SK-N-SH (cell line): ENCODE results near the gene TCHHL1. TPM values are rescaled to one million over a fixed set of nuclear protein-coding genes. Genes with fewer than 3 reads are reported as not detected.

Experiments used
- CTCF ChIA-PET: fragments of 300-600, 350-600 bp; formaldehyde crosslinking; extraction: SDS; loops from one replicate; lab custom pipeline; 2021; lab: Yijun Ruan, JAX
- POLR2A ChIA-PET: fragments of 350-600 bp; sonication (Branson Sonifier 250); formaldehyde crosslinking; extraction: SDS; loops from one replicate; lab custom pipeline; 2020; ENCODE audit warnings: antibody characterized with exemption, inconsistent platforms; lab: Yijun Ruan, JAX
- DNase-seq: peaks from one replicate; pipeline ENCODE4 v3.0.0; 2012
- H2AFZ ChIP-seq: fragments of 200-600 bp; sonication (generic); 2 replicates; pipeline ENCODE4 v1.8.1; 2016; ENCODE audit warnings: antibody characterized with exemption, mild to moderate bottlenecking, low read depth
- H3F3A ChIP-seq: fragments of 200-600 bp; sonication (generic); replicated peaks from 2 replicates; pipeline ENCODE3; 2016; ENCODE audit warnings: antibody characterized with exemption, mild to moderate bottlenecking; ENCODE audit not compliant: insufficient read depth
- H3K27ac ChIP-seq, 2 experiments: fragments of 200-500 bp in 1 of 2; fragments of 200-600 bp in 1 of 2; sonication (Bioruptor generic) in 1 of 2; sonication (generic), shearing (Covaris generic) in 1 of 2; 2 replicates each; pipeline versions ENCODE4 v1.5.1 to v1.6.1; 2014 to 2016; ENCODE audit warnings: low read depth in 2 of 2, inconsistent platforms in 1 of 2, low read length in 1 of 2, mild to moderate bottlenecking in 1 of 2, mixed read lengths in 1 of 2
- H3K27me3 ChIP-seq: fragments of 200-600 bp; sonication (generic), shearing (Covaris generic); 2 replicates; pipeline ENCODE4 v1.6.1; 2016; ENCODE audit warnings: mixed run types; ENCODE audit not compliant: insufficient read depth
- H3K36me3 ChIP-seq, 2 experiments: fragments of 200-500 bp in 1 of 2; fragments of 200-600 bp in 1 of 2; sonication (Bioruptor generic) in 1 of 2; sonication (generic) in 1 of 2; replicated peaks in 1 of 2; 2 replicates each; pipeline versions ENCODE3 to v1.5.1; 2014 to 2016; ENCODE audit warnings: low read length in 1 of 2, mild to moderate bottlenecking in 1 of 2; ENCODE audit not compliant: insufficient read depth in 2 of 2, control insufficient read depth in 1 of 2
- H3K4me1 ChIP-seq, 2 experiments: fragments of 200-500 bp in 1 of 2; fragments of 200-600 bp in 1 of 2; sonication (Bioruptor generic) in 1 of 2; sonication (generic), shearing (Covaris generic) in 1 of 2; 2 replicates each; pipeline versions ENCODE4 v1.5.1 to v1.6.1; 2014 to 2016; ENCODE audit warnings: low read depth in 1 of 2, low read length in 1 of 2, mixed run types in 1 of 2; ENCODE audit not compliant: insufficient read depth in 2 of 2, control insufficient read depth in 1 of 2
- H3K4me2 ChIP-seq: fragments of 200-600 bp; sonication (generic), shearing (Covaris generic); 2 replicates; pipeline ENCODE4 v1.6.1; 2017; ENCODE audit warnings: mixed run types
- H3K4me3 ChIP-seq, 2 experiments: fragments of 200-500 bp in 1 of 2; fragments of 200-600 bp in 1 of 2; sonication (Bioruptor generic) in 1 of 2; sonication (generic), shearing (Covaris generic) in 1 of 2; 2 replicates each; pipeline versions ENCODE4 v1.5.1 to v1.8.1; 2014 to 2016; ENCODE audit warnings: low read depth in 2 of 2, inconsistent platforms in 1 of 2, low read length in 1 of 2, mild to moderate bottlenecking in 1 of 2, mixed read lengths in 1 of 2, moderate library complexity in 1 of 2
- H3K79me2 ChIP-seq: fragments of 200-600 bp; sonication (generic); 2 replicates; pipeline ENCODE4 v1.8.1; 2017; ENCODE audit warnings: mild to moderate bottlenecking; ENCODE audit not compliant: insufficient read depth
- H3K9ac ChIP-seq: fragments of 200-600 bp; sonication (generic); 2 replicates; pipeline ENCODE4 v1.6.1; 2017; ENCODE audit warnings: mixed run types
- H3K9me2 ChIP-seq: fragments of 200-600 bp; sonication (generic); 2 replicates; pipeline ENCODE4 v1.6.1; 2017; ENCODE audit warnings: mixed run types
- H3K9me3 ChIP-seq: fragments of 200-600 bp; sonication (generic); 2 replicates; pipeline ENCODE4 v1.6.1; 2017; ENCODE audit warnings: mixed run types, mild to moderate bottlenecking, moderate library complexity
- H4K20me1 ChIP-seq: fragments of 200-600 bp; sonication (generic); 2 replicates; pipeline ENCODE4 v1.6.1; 2017; ENCODE audit warnings: mild to moderate bottlenecking, mixed run types; ENCODE audit not compliant: insufficient read depth
- ELF1 ChIP-seq: IDR thresholded peaks from 2 replicates; pipeline ENCODE4 v1.4.0; 2012
- EP300 ChIP-seq, 2 experiments: IDR thresholded peaks; 2 replicates each; pipeline versions ENCODE4 v1.4.0 to v1.6.1; 2012; ENCODE audit warnings: borderline replicate concordance in 1 of 2, low read depth in 1 of 2, low read length in 1 of 2
- MEF2A ChIP-seq: IDR thresholded peaks from 2 replicates; pipeline ENCODE4 v1.4.0; 2012; ENCODE audit warnings: low read depth, borderline replicate concordance
- WGBS: methylation state at CpG from one replicate; pipeline ENCODE4 v1.1.6; 2017; ENCODE audit warnings: low lambda C conversion rate; 5-methylcytosine and 5-hydroxymethylcytosine counted together
- polyA plus RNA-seq, 3 experiments: library from polyadenylated mRNA; depleted of rRNA; stranded (reverse); fragments of >200 nt; gene quantifications; 2 replicates each; pipeline ENCODE4 v1.2.3, GENCODE V29; 2012
- small RNA-seq, 7 experiments: library from RNA; depleted of rRNA; stranded (forward); fragments of <200 nt; gene quantifications; one replicate each; pipeline ENCODE3, GENCODE V24; 2012

TCHHL1 gene
- polyA plus RNA-seq, 1 of the 3 experiments (the other 2 are of a cell fraction) = not detected

DNA sequence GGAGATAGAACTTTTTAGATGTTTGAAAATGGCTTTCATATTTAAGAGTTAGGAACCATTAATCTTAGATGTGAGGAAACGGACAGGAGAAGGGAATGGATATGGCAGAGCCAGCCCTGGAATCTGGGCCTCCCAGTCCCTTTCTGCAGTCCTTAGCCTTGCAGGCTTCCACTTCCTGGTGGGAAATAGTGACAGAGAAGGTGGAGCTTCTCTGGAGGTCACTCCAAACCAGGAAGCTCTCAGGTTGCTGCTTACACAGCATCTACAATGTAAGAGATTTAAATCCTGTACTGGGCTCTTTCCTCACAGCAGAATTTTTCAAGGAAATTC is 54.6 kb downstream of the TCHHL1 start:
- peak overlapping the region; percentile 25; the same call in 1 of the 2 replicates for H2AFZ ChIP-seq
- peaks cover 60% of the 10 kb centered on the region for H3F3A ChIP-seq
- H3K9ac ChIP-seq = peak overlapping the region; percentile 99; the same call in 1 of the 2 replicates
- no peaks in the 10 kb centered on the region for H3K9me2 ChIP-seq
- no peaks in the 10 kb centered on the region for H3K9me3 ChIP-seq
- H3K79me2 ChIP-seq = peaks cover 49% of the 10 kb centered on the region
- 17% methylated on average over 1 of the region's 1 CpG for WGBS
- ChIA-PET POLR2A (no interaction called here), CTCF (interaction anchor here (0.7 to 2.8 kb wide), 11 partner anchors 10 to 424 kb away, joined by 3 to 13 read pairs (median 4); no protein-coding TSS in a partner anchor)
- H3K4me3 ChIP-seq = peak overlapping the region; percentile 69 to 91; a peak in 3 of 4 replicates
- peak overlapping the region; percentile 88 for H3K4me2 ChIP-seq
- peaks cover 30 to 39% of the 10 kb centered on the region in 2 experiments for H3K36me3 ChIP-seq
- TF ChIP-seq EP300 (IDR thresholded peaks at IDR 0.05; ENCODE audit: borderline replicate concordance in 1 of 2, low read depth in 1 of 2, low read length in 1 of 2) = no peak
- peak; percentile 58; the same call in 1 of the 2 replicates for TF ChIP-seq ELF1
- 0 out of 2 replicates have a peak, but pooled peaks have one; percentile 1 for TF ChIP-seq MEF2A
- DNase-seq = no peak
- peaks cover 12 to 27% of the 10 kb centered on the region in 2 experiments; a peak in 2 of 4 replicates for H3K4me1 ChIP-seq
- H4K20me1 ChIP-seq = peaks cover 18% of the 10 kb centered on the region
- peaks cover 6% of the 10 kb centered on the region; the same call in 1 of the 2 replicates for H3K27me3 ChIP-seq
- H3K27ac ChIP-seq = peak overlapping the region; percentile 93 to 94; a peak in 2 of 4 replicates

Small RNA genes within 50 kb of the gene (small RNA-seq; reads per million reads assigned to genes)
- 0 reads per million in 7 experiments for gene SPTLC1P4

Other genes starting within 250 kb of the TCHHL1 start
- gene C2CD4D, start 249.2 kb downstream of the TCHHL1 start, polyA plus RNA-seq (2012; rRNA removed) = not detected in 2 replicates
- not detected in 2 replicates for gene THEM5, start 235.4 kb downstream of the TCHHL1 start, polyA plus RNA-seq (2012; rRNA removed)
- 10.1 and 14.1 TPM in 2 replicates for gene THEM4, start 179.6 kb downstream of the TCHHL1 start, polyA plus RNA-seq (2012; rRNA removed)
- 141 and 161 TPM in 2 replicates for gene S100A10, start 95.2 kb downstream of the TCHHL1 start, polyA plus RNA-seq (2012; rRNA removed)
- 565 and 736 TPM in 2 replicates for gene S100A11, start 52.1 kb downstream of the TCHHL1 start, polyA plus RNA-seq (2012; rRNA removed)
- not detected in 2 replicates for gene TCHH, start 26.4 kb upstream of the TCHHL1 start, polyA plus RNA-seq (2012; rRNA removed)
- gene RPTN, start 70.2 kb upstream of the TCHHL1 start, polyA plus RNA-seq (2012; rRNA removed) = not detected in 2 replicates
- not detected in 2 replicates for gene HRNR, start 135.1 kb upstream of the TCHHL1 start, polyA plus RNA-seq (2012; rRNA removed)
- not detected in 2 replicates for gene FLG, start 236.2 kb upstream of the TCHHL1 start, polyA plus RNA-seq (2012; rRNA removed)